Keratinocyte (primary cell): ENCODE results near the gene HEXD.

ENCODE experiments used
- EZH2 ChIP-seq: IDR thresholded peaks from one replicate; pipeline ENCODE4 v1.6.1; 2012; ENCODE audit warnings: inconsistent platforms, mild to moderate bottlenecking, low read length, moderate library complexity
- TF ChIP-seq, protein P1 (sequence below), 3 experiments: IDR thresholded peaks in 1 of 3; conservative IDR thresholded peaks in 1 of 3; optimal IDR thresholded peaks in 1 of 3; 2 replicates in 2 of 3; 3 replicates in 1 of 3; pipeline versions ENCODE3 to v1.5.1; 2011; ENCODE audit warnings: low read length in 3 of 3, mild to moderate bottlenecking in 3 of 3, moderate library complexity in 2 of 3, control low read depth in 1 of 3, inconsistent platforms in 1 of 3; ENCODE audit not compliant: insufficient read depth in 2 of 3; ENCODE audit errors: extremely low read depth in 1 of 3

DNA sequence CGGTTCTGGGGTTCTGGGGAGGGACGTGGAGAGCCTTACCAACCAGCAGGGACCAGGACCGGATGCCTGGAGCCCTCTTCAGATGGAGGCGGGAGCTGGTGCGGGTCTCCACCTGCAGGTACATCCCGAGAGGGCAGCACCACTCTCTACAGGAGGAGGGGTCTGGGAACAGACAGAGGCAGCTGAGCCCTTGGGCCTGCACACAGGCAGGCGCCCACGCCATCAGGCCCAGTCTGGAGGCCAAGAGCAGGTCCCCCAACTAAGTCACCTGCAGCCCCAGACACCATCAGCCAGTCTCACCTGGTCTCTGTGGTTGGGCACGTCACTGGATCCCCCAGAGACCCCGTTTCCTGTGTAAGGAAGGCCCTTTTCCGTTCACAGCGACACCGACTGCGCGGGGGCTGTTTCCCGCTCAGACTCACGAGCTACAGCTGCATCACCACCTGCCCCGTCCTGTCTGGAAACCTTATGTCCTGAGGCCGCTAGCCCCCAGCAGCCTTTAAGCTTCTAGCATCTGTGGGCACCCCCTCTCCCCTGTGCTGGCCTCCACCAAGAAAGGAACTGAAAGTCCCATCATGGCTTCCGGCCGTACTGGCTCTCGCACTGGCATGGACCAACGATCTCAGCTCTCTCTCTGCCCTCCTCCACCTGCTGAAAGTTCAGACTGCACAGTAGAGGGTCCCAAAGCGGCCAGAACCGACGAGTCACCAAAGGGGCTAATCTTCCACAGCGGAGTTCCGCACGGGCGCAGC lies 31.2 kb downstream of the HEXD start:
- TF ChIP-seq, protein P1, sequence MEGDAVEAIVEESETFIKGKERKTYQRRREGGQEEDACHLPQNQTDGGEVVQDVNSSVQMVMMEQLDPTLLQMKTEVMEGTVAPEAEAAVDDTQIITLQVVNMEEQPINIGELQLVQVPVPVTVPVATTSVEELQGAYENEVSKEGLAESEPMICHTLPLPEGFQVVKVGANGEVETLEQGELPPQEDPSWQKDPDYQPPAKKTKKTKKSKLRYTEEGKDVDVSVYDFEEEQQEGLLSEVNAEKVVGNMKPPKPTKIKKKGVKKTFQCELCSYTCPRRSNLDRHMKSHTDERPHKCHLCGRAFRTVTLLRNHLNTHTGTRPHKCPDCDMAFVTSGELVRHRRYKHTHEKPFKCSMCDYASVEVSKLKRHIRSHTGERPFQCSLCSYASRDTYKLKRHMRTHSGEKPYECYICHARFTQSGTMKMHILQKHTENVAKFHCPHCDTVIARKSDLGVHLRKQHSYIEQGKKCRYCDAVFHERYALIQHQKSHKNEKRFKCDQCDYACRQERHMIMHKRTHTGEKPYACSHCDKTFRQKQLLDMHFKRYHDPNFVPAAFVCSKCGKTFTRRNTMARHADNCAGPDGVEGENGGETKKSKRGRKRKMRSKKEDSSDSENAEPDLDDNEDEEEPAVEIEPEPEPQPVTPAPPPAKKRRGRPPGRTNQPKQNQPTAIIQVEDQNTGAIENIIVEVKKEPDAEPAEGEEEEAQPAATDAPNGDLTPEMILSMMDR (optimal IDR thresholded peaks at IDR 0.05 in 1 of 3, IDR thresholded peaks at IDR 0.05 in 1 of 3, conservative IDR thresholded peaks at IDR 0.05 in 1 of 3; ENCODE audit: extremely low read depth in 1 of 3, insufficient read depth in 2 of 3, low read length in 3 of 3) = no peak
- TF ChIP-seq EZH2 = no peak
